Measurements from ENCODE around the gene OR5K1.

Gene OR5K1

DNA sequence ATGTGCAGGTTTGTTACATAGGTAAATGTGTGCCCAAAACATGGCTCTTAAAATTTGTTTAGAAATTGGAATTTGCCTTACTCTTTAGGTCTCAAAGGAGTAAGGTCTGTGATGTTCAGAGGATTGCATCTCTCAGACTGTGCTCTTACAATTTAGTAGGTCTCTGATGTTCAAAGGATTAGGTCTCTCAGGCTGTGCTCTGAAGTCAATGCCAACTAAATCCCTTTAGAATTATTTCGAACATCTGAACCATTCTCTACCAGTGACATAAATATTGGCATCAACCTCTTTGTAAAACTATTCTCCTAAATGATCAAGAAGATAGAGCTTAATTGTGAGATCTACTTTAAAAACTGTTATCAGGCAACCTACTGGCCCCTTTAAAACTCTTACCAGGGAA is at the start of gene OR5K1:
TSS of gene OR5K1 (plus strand) at position 301 of the 400 bp plus-strand sequence. CDS start 6,376 bp downstream, outside the sequence.
- DNase-seq = no peak

DNA sequence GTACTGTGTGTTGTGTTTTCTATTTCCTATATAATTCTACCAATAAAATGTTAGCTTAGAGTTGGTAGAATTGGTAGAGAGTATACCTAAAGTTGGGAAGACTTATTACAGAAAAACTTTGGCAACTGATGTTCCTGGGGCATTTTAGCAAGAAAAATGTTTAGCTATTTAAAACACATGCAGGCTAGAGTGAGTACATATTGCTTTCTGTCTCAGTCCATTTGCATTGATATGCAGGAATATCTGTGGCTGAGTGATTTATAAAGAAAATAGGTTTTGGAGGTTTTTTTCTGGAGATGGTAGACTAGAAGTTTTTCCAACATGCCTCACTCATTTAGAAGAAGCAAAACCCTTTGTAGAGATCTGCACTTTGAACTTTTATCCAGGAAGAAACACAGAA is 30.4 kb upstream of the OR5K1 start:
- no peak for DNase-seq

DNA sequence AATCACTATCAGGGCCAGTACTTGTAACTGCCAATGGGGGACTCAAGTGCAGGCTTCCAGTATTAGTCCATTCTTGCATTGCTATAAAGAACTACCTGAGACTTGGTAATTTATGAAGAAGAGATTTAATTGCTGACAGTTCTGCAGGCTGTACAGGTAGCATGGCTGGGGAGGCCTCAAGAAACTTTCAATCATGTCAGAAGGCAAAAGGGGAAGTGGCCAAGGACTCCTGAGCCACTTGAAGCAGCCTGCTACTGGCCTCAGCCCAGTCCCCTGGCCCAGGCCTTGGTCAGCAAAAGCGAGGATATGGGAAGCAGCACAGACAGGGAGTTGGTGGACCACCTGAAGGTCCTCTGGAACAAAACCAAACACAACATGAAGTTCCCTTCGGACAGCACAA is 29.2 kb upstream of the OR5K1 start:
- no peak for DNase-seq

DNA sequence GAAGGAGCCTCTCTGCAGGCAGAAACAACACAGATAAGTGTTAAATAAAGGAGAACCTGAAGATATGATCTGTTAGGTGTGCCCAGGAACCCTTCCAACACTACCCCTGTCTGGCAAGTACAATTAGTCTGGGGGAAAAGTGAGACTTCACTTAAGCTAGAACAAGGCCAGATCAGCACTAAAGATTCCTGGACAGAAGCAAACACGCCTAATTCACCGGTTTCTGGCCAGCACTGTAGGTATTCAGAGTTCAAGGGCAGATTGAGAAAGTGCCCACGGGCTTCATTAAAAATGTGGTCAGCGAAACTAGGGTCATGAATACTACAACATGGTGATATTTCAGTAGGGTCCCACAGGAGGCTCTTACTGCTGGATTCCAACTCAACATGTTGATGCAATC is 28.6 kb upstream of the OR5K1 start:
- DNase-seq = no peak

DNA sequence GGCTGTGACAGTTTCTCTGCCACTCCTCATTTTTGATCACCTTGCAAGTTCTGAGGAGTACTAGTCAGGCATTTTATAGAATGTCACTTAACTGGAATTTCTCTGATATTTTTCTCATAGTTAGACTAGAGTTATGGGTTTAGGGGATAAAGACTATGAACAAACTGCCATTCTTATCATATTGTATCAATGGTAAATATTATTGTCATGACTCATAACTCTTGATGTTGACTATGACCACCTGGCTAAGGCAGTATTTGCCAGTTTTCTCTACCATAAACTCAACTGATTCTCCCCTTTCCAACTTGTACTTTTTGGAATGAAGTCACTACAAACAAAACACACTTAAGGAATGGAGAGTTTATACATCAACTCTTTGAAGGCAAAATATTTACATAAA is 22.7 kb upstream of the OR5K1 start:
- no peak for DNase-seq

DNA sequence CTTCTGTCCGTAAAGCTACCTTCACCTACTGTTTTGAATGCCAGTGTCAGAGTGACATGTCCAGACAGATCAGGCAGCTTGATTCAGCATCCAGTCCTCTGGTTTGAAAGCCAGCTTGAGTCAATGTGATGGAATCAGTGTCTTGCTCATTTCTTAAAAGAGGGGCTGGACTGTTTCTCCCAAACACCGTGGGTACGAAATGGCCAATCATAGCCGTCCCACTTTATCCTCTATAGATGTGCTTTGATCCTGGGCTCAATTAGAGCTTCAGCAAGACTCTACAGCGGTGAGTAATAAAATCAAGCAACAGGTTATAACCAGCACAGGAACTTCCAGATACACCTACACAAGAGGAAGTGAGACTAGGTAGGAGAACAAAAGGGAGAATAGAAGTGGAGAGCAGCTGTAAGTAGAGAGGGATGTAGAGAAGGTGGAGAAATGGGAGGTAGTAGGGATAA is 17.0 kb upstream of the OR5K1 start:
- DNase-seq = no peak

DNA sequence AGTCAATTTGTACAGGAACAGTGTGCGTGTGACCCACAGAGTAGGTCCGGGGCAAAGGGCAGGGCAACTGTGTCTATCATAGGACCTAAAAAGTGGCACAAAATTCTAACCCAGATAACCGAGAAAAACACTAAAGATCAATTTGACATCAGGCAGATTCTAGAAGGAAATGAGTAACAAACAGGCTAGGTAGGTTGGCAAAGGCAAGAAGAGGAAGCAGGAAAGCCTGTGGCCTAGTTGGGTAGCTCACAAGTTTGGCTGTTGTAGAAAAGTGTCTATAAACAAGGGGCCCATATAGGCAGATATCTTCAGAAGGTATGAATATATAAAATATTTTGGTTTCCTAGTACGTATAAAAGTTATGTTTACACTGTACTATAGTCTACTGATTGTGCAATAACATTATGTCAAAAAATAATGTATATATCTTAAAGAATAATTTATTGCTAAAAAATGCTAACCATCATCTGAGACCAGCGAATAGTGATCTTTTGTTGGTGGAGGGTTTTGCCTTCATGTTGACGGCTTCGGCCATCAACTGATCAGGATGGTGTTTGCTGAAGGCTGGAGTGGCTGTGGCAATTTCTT is 13.3 kb upstream of the OR5K1 start:
- no peak for DNase-seq

DNA sequence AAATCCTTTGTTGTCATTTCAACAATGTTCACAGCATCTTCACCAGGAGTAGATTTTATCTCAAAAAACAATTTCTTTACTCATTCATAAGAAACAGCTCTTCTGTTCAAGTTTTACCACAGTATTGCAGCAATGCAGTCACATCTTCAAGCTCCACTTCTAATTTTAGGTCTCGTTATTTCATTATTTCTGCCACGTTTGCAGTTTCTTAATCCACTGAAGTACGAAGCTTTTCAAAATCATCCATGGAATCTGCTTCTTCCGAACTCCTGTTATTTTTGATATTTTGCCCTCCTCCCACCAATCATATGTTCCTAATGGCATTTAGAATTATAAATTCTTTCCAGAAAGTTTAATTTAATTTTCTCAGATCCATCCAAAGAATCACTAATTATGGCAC is 12.6 kb upstream of the OR5K1 start:
- no peak for DNase-seq

DNA sequence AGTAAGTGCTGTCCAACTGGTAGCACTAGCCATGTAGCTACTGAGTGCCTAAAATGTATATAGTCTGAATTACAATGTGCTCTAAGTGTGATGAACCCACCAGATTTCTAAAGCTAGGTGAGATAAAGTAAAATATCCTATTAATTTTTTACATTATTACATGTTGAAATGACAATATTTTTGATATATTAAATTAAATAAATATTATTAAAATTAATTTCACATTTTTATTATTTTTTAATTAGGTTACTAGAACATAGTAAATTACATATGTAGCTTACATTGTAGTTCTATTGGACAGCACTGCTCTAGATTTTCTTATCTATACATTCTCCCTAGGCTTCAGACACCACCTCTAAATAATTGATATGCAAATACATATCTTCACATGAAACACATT is 9.2 kb upstream of the OR5K1 start:
- DNase-seq = no peak

DNA sequence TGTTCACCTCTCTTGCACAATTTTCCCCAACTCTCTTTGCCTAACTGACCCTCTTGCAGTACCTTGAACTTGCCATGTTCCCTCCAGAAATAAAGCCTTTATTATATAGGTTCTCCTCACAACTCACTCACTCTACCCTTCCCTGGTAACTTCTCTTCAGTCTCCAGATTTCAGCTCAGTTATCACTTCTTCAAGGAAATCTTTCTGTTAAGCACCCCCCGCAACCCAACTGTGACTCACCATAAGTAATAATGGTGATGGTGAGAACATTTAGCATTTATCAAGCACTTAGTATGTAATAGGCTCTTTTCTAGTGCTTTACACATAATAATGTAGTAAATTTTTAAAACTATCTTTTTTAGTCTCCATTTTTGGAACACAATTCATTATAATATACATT is 8.1 kb upstream of the OR5K1 start:
- DNase-seq = no peak

DNA sequence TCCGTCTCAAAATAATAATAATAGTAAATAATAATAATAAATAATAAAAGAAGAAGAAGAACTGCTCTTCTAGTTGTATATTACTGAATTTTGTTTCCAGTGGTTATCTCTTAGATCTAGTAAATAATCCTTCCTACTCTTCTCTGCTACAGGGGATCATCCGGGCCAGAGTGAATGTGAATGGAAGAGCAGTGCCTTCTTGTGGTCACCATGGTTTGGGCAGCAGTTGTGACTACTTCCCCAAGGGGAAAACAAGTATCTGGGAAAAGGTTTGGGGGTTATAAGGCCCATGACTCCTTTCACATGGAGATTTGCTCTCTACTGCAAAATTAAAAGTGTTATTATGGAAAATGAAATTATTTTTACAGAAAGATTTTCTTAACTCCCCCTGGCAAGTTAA is 5.5 kb upstream of the OR5K1 start:
- DNase-seq = no peak

DNA sequence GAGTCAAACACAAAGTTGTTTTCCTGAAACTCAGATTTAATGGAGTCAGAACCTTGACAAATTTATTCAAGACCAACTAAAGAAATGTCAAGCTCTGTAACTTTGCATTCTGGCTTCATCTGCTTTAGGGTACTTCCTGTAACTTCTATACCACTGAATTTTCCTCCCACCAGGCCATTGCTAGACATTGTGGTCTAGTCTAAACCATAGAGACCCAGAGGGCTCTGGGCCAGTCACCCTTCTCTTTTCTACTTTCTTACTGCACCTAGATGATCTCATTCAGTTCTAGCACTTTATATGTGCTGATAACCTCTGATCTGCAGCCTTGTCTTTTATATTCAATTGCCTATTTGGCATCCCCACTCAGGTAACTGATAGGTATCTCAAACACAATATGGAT is 2.8 kb upstream of the OR5K1 start:
- no peak for DNase-seq

DNA sequence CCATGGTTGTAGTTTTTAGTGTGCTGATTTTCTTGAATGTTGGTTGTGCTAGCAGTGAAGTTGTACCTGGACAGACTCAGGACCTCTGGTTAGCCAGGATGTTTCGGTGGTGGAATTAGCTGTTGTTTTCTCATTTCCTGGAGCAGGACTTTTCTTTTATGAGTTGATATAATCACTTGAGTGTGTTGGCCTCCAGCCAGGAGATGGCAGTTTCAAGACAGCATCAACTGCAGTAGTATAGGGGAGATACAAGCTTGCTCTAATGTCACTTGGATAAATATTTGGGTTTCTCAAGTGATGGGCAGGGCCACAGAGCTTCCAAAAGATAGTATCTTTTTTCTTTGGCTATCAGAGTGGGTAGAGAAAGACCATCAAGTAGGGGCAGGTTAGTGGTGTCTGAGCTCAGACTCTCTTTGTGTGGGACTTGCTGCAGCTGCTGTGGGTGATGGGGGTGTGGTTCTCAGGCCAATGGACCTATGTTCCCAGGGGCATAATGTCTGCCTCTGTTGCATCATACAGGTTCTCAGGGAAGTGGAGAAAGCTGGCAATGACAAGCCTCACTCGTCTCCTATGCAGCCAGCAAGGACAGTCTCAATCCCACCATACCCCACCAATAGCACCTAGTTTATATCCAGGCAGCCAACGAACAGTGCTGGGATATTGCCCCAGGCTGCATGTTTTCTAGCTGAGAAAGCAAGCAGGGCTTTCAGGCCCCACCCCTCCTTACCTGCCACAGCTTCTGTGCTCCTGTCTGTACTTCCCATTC is 19.9 kb downstream of the OR5K1 start:
- DNase-seq = no peak

DNA sequence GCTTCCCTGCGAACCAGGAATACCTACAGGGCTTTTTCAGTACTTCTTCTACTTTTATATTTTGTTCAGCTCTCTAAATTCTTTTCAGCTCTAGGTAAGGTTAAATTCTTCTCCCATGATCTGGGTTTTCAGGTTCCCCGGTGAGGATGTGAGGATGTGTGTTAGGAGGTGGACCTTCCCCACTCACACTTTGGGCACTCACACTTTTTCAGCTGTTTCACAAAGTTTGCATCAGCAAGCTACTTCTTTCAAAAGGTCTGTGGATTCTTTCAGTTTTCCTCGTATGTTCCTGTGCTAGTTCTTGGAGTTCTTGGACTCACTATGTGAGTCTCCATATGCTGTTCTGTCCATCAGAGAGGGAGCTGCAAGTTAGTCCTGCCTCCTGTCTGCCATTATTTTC is 20.6 kb downstream of the OR5K1 start:
- no peak for DNase-seq

DNA sequence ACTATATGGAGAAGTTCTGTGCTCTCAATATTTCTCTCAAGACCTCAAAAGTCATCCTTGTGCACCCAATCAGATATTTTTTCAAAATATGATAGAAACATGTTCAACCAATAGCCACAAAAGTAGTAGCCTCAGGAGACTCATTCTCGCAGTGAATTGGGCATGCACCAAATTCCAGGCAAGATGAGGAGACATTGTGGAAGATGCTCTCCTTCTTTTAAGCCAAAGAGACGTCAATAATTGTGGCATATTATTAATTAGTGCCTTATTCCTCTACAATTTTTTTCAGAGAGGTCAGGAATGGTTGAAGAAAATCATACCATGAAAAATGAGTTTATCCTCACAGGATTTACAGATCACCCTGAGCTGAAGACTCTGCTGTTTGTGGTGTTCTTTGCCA is 34.4 kb downstream of the OR5K1 start, which contains the start of gene OR5K2:
TSS of gene OR5K2 (plus strand) at position 301 of the 400 bp plus-strand sequence. CDS start at position 301, 0 bp downstream.
- DNase-seq = no peak

DNA sequence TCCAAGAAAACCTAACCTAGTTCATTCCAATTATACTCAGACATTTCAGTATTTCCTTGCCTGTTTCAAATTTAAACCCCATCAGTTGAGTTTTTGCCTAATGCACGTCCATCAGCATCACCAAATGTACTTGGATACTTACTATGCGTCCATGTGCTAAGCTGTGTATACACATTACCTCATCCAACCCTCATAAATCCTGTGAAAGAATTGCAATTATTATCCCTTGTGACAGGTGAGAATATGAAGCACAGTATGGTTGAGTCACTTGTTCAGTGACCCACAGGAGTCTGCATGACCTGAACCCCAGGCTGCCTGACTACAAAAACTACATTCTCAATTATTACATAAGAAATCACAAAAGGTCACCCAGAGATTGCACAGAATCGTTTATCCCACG is 37.0 kb downstream of the OR5K1 start:
- DNase-seq = no peak

DNA sequence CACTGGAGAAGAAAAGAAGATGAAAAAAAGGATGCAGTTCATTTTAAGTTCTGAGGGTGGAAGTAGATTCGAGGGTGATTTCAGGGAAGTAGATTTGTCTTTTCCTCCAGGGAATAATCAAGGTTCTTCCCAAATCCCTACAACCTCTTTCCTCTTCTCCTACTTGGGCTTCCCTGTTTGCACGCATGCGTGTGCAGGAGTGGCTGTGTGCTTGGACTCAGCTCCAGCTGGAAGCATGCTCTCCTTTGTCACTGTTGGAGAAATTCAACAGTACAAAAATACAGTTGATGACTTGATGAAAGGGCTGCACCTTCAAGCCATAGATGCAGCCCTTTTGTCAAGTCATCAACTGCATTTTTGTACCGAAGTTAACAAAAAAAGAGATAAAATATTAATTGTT is 38.3 kb downstream of the OR5K1 start:
- DNase-seq = no peak

DNA sequence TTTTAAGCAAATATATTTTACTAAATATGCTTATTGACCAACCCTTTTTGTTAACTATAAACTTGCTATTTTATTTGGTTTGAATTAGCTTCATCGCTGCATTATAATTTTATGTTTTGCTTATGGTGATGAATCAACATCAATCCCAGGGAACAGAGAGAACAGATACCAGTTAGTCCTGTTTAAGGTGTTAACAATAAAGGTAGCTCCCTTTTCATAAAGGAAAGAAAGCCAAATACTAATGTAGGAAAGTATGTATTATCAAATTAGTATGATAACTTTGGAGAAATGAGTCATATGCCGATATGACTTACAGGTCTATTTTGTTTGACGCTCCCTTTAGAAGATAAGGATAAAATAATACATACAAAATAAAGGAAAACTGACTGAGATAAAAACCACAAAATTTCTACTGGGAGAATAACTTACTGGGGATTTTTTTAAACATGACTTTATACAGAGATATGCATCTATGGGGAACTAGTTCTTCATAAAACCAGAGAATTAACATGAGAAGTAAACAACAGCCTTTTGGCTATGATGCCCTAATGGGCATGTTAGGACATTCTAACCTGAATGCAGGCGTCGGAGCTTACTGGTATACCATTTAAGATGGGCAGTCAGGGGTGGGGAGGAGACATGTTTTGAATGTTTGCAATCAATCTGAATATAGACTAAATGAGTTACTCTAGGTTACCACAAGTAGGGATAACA is 39.0 kb downstream of the OR5K1 start:
- no peak for DNase-seq

DNA sequence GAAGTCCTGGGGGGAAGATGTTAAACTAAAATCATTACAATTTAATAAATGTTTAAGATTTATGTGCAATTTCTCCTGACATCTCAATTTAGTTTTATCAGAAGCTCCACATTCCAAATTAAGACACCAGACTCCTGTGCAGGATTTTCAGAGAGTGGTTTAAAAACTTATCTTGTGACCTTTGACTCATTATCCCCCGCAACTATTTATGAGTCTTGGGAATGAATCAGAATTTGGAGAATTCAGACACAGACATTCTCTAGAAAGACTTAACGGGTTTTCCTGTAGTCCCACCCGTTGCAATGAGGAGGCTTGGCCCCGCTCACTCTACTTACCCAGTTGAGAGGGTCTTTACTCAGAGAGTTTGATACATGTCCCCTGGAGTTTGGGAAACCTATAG is 41.5 kb downstream of the OR5K1 start:
- DNase-seq = no peak

DNA sequence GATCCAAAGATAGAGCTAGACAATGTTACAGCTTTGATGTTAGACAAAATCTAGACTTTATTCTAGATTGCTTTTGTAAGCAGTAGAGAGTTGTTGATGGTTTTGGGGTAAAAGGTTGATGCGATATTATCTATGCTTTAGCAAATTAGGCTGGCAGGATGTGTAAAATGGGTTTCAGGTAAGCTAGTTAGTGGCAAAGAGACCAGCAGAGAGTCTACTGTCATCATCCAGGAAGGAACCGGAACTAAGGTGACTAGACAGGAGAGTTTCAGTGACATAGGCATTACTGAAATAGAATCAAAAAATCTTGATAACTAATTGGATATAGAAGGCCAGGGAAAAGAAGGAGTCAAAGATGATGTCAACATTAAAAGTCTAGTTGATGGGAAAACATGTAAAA is 45.6 kb downstream of the OR5K1 start:
- DNase-seq = no peak

DNA sequence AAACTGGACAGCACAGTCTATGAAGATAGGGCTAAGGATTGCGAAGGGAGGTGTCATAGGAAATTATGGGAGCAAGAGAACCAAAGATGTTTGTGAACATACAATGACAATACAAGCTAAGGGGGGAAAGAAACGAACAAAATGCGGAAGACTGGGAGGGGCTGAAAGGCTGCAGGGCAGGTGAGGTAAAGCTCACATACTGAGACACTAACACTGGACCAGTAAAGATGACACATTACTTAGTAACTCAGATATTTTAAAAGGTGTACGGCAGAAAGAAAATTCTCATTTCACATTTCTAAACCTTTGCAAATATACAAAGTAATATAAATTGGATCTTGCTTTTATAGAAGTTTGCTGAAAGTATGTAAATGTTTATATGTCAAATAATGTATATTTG is 49.6 kb downstream of the OR5K1 start:
- DNase-seq = no peak

DNA sequence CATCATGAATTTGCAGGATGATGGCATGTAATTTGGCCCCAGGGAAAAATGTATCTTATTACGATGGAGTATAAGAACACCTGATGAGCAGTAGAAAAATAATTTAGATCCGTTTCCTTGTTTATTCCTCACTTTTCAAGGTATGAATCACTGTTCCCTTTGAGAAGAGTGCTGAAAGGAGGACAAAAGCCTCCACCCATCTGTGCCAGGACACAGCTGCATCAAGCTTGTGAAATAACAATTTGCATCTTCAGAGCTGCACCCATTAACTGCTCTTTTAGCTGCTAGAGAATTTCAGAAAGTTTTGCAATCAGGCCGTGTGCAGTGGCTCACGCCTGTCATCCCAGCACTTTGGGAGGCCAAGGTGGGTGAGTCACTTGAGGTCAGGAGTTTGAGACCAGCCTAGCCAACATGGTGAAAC is 50.1 kb downstream of the OR5K1 start:
- DNase-seq = no peak

DNA sequence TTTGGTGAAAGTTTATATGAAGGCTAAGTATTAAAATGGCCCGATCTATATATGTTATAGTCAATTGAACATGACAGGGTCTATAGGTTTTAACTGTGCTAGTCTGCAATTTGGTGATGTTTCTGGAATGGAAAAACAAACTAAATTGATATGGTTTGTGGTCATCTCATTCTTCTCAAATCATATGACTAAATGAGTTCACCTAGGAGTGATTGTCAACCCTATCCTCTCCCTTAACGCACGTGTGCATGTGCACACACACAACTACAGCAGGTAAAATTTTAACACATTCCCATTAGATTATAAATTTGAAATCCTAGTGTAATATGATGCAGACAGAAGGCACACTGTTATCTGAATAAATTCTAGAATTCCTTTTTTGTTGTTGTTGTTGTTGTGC is 50.7 kb downstream of the OR5K1 start:
- DNase-seq = no peak

DNA sequence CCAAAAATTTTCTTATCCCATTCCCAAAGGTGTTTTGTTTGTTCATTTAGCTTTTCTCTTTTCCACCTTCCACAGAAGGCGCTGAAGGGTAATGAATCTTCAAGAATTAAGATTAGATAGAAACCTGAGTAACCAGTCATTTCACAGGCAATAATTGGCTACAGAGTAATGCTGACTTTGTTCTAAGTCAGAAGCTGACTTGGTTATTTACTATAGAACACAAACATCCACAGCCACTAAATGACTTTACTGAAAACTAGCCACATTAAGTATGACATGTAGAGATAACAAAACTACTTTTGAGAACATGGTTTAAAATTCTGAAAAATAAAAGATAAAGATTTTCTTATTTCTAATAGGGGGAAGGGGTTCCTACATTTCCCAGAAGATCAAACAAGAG is 51.9 kb downstream of the OR5K1 start:
- no peak for DNase-seq

Data from NCI-H345 (cell line).